Activated CD4-positive, alpha-beta T cell treated with anti-CD3 and anti-CD28 coated beads, Interleukin-2, amount 50 U/mL, for 24 hours (primary cell): ENCODE measurements around the gene PCSK4.
"Not testable (repeated sequence)": the region's sequence is repeated elsewhere in the genome, so short reads cannot be mapped to it uniquely, and the experiment has no call there.

Experiments
- DNase-seq, 2 donors: peaks; one replicate each; pipeline ENCODE4 v3.0.0-alpha.2; 2020; ENCODE audit warnings: low read depth in 1 of 2, low spot score in 1 of 2

PCSK4 gene

GRCh38 chr19:1522061-1522460 lies 31.9 kb upstream of the PCSK4 start:
- DNase-seq = no peak

GRCh38 chr19:1521636-1522035 lies 31.5 kb upstream of the PCSK4 start:
- no peak for DNase-seq

- DNase-seq = no peak
Measured at GRCh38 chr19:1520203-1520780, 30.1 kb upstream of the PCSK4 start.

- not testable (repeated sequence) for DNase-seq
Measured at GRCh38 chr19:1519802-1520201, 29.7 kb upstream of the PCSK4 start.

- DNase-seq = no peak
Measured at GRCh38 chr19:1518471-1518870, 28.3 kb upstream of the PCSK4 start.

GRCh38 chr19:1516395-1516753 lies 26.2 kb upstream of the PCSK4 start:
- no peak for DNase-seq

- no peak for DNase-seq
Measured at GRCh38 chr19:1514986-1515721, 25.0 kb upstream of the PCSK4 start.

GRCh38 chr19:1514295-1514661 lies 24.1 kb upstream of the PCSK4 start:
- DNase-seq = no peak

GRCh38 chr19:1513499-1514294 lies 23.5 kb upstream of the PCSK4 start:
- peak in 1 of 2 donors; percentile 32 for DNase-seq

GRCh38 chr19:1512671-1513498 lies 22.7 kb upstream of the PCSK4 start, which contains the start of gene ADAMTSL5:
Gene ADAMTSL5 (minus strand): TSS chr19:1513019. CDS start chr19:1510943, 2,076 bp downstream.
- peak; percentile 35 to 56 for DNase-seq

- no peak for DNase-seq
Measured at GRCh38 chr19:1511318-1512317, 21.5 kb upstream of the PCSK4 start.

- DNase-seq = no peak
Measured at GRCh38 chr19:1510807-1511206, 20.7 kb upstream of the PCSK4 start.

- DNase-seq = no peak
Measured at GRCh38 chr19:1510442-1510806, 20.3 kb upstream of the PCSK4 start.

GRCh38 chr19:1509602-1510441 lies 19.7 kb upstream of the PCSK4 start:
- DNase-seq = no peak

- no peak for DNase-seq
Measured at GRCh38 chr19:1508507-1508856, 18.3 kb upstream of the PCSK4 start.

- DNase-seq = peak; percentile 75 to 88
Measured at GRCh38 chr19:1507763-1508506, 17.8 kb upstream of the PCSK4 start.

GRCh38 chr19:1507192-1507660 lies 17.1 kb upstream of the PCSK4 start:
- DNase-seq = no peak
